ENCODE data around the gene YPEL2.
"Not testable (repeated sequence)": the region's sequence is repeated elsewhere in the genome, so short reads cannot be mapped to it uniquely, and the experiment has no call there.

Gene YPEL2

GRCh38 chr17:59375857-59376256, 44.4 kb downstream of the YPEL2 start:
- no peak for DNase-seq (ENCODE audit: low read depth in 2 of 3, low spot score in 2 of 3)

- no peak for DNase-seq (ENCODE audit: low read depth in 2 of 3, low spot score in 2 of 3)
Observed at GRCh38 chr17:59376506-59376905, 45.1 kb downstream of the YPEL2 start.

DNA sequence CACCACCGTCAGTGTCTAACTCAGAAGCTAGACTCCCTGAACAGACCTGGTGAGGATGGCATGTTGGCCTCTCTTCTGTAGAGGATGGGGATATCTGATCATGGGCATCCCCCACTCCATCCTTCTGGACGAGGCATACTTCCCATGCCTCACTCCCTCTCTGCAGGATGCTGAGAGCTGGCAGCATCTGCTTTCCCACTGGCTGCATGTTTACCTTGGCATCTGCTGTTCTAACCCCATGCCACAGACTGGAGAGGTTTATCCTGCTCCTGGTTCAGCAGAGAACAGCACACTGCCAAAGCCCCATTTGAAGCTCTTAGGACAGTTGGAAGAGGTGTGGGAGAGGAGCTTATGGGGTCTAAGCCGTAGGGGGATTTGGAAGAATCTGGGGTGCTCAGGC, 46.0 kb downstream of the YPEL2 start:
- no peak for DNase-seq (ENCODE audit: low read depth in 2 of 3, low spot score in 2 of 3)

DNA sequence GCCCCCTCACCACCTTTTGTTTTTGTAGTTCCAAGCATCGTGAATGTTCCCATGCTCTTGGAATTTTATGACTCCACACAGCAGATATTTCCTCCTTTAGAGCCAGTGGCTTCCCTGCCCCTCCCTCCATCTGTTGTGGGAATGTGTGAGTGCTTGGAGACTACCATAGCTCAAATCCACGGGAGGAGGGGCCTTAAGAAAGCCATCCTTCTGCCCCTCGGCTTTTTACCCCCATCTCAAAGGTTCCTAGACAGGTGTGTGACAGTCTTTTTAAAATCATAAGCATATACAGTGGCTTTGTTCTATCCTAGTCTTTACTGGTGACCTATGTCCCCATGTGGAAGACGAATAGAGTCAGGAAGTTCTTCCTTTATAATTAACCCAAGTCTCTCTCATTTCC, 47.2 kb downstream of the YPEL2 start:
- no peak for DNase-seq (ENCODE audit: low read depth in 2 of 3, low spot score in 2 of 3)

DNA sequence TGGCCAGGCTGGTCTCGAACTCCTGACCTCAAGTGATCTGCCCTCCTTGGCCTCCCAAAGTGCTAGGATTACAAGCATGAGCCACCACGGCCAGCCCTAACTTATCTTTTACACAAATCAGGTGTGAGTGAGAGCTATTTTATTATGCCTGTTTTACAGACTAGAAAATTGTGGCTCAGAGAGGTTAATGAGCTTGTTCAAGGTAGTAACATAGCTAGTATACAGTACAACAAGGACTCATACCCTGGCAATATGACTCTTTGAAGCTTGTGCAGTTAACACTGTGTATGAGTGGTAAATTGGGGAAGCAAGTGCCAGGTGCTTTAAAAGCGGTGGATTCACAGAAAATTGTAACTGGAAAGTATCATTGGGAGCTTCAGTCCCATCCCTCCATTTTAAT, 49.0 kb downstream of the YPEL2 start:
- no peak for DNase-seq (ENCODE audit: low read depth in 2 of 3, low spot score in 2 of 3)

- no peak for DNase-seq (ENCODE audit: low read depth in 2 of 3, low spot score in 2 of 3)
Observed at GRCh38 chr17:59381716-59382570, 50.5 kb downstream of the YPEL2 start.

DNA sequence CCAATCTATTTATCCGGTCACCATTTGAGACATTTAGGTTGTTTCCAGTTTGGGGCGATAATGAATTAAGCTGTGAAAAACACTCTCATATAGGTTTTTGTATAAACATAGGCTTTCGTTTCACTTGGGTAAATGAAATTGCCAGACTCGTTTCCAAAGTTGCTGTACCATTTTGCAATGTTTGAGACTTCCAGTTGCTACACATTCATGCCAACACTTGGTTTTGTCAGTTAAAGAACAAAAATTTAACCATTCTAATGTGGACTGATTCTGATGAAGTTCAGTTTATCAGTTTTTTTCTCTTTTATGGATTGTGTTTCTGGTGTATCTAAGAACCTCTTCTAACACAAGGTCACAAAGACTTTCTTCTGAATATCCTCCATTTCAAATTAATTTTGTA, 52.4 kb downstream of the YPEL2 start:
- no peak for DNase-seq (ENCODE audit: low read depth in 2 of 3, low spot score in 2 of 3)

DNA sequence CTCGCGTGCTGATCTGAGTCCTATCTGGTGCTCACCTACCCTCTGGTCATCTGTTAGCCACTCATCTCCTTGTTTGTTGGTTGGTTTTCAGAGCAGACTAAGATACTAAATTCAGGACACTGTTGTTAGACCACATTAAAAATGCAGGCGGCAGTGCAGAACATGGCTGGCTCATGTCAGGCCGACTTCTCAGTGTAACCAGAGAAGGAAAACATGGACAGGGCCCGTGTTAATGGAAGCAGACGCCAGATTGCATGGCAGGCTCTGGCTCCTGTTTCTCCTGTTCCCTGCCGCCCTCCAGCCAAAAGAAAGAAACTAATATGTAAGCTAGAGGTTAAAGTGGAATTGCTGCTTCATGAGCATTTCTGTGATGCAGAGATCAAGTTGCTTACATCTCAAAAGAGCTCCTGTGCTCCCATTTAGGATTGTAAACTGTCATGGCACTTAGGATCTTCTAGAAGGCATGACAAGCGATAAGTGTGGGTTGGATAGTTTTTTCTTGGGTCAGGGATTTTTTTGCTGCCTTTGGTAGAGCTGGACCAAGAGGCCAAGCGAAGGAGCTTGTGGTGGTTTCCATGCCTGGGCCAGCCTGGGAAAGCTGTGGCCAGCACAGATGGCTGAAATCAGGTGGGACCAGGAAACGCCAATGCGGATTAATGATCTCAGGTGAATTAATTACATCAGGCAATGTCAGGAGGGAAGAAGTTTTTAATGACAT, 56.1 kb downstream of the YPEL2 start:
- no peak for DNase-seq (ENCODE audit: low read depth in 2 of 3, low spot score in 2 of 3)

DNA sequence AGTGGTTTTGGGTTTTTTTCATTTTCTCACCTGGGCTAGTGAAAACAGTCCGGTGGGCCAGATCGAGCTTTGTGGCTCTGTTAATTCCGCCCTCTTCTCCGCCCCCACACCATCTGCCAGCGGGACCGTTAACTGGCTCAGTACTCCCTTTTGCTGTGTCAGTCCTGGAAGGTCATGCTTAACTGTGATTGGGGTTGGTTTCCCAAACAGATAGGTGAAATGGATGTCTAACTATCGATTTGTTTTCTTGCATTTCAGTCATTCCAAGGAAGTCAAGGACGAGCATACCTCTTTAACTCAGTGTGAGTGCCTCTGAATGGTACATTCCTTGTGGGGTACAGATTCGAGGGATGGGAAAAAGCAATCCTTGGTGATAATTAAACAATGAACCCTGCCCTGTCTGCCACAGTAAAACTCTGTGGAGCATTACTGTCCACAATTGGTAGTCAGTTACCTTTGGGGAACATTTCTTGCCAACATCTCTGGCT, 56.7 kb downstream of the YPEL2 start:
- no peak for DNase-seq (ENCODE audit: low read depth in 2 of 3, low spot score in 2 of 3)

GRCh38 chr17:59389066-59389465, 57.6 kb downstream of the YPEL2 start:
- DNase-seq (ENCODE audit: low read depth in 2 of 3, low spot score in 2 of 3) = no peak

GRCh38 chr17:59391021-59391420, 59.6 kb downstream of the YPEL2 start:
- no peak for DNase-seq (ENCODE audit: low read depth in 2 of 3, low spot score in 2 of 3)

GRCh38 chr17:59392973-59393679, 61.7 kb downstream of the YPEL2 start:
- DNase-seq (ENCODE audit: low read depth in 2 of 3, low spot score in 2 of 3) = no peak

DNA sequence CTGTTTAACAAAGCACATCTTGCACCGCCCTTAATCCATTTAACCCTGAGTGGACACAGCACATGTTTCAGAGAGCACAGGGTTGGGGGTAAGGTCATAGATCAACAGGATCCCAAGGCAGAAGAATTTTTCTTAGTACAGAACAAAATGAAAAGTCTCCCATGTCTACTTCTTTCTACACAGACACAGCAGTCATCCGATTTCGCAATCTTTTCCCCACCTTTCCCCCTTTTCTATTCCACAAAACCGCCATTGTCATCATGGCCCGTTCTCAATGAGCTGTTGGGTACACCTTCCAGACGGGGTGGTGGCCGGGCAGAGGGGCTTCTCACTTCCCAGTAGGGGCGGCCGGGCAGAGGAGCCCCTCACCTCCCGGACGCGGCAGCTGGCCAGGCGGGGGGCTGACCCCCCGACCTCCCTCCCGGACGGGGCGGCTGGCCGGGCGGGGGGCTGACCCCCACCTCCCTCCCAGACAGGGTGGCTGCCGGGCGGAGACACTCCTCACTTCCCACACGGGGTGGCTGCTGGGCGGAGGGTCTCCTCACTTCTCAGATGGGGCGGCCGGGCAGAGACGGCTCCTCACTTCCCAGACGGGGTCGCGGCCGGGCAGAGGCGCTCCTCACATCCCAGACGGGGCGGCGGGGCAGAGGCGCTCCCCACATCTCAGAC, 62.4 kb downstream of the YPEL2 start:
- DNase-seq (ENCODE audit: low read depth in 2 of 3, low spot score in 2 of 3) = not testable (repeated sequence)

GRCh38 chr17:59396134-59396826, 64.8 kb downstream of the YPEL2 start:
- no peak for DNase-seq (ENCODE audit: low read depth in 2 of 3, low spot score in 2 of 3)

GRCh38 chr17:59397316-59398073, 66.0 kb downstream of the YPEL2 start:
- DNase-seq (ENCODE audit: low read depth in 2 of 3, low spot score in 2 of 3) = no peak

GRCh38 chr17:59399914-59400313, 68.5 kb downstream of the YPEL2 start:
- DNase-seq (ENCODE audit: low read depth in 2 of 3, low spot score in 2 of 3) = no peak

GRCh38 chr17:59400858-59401257, 69.4 kb downstream of the YPEL2 start:
- DNase-seq (ENCODE audit: low read depth in 2 of 3, low spot score in 2 of 3) = no peak

GRCh38 chr17:59401274-59401673, 69.8 kb downstream of the YPEL2 start:
- no peak for DNase-seq (ENCODE audit: low read depth in 2 of 3, low spot score in 2 of 3)

- DNase-seq (ENCODE audit: low read depth in 2 of 3, low spot score in 2 of 3) = no peak
Observed at GRCh38 chr17:59401725-59402124, 70.3 kb downstream of the YPEL2 start.

GRCh38 chr17:59402760-59403159, 71.3 kb downstream of the YPEL2 start:
- no peak for DNase-seq (ENCODE audit: low read depth in 2 of 3, low spot score in 2 of 3)

Measured in activated CD8-positive, alpha-beta memory T cell treated with anti-CD3 and anti-CD28 coated beads for 48 hours (primary cell).